Chondrocyte (in vitro differentiated cells): ENCODE measurements around the gene HCN4. TPM values are rescaled to one million over a fixed set of nuclear protein-coding genes. Genes with fewer than 3 reads are reported as not detected.

Experiments used
- DNase-seq: peaks from one replicate; pipeline ENCODE4 v3.0.0; 2021; ENCODE audit warnings: mixed read lengths, low spot score
- H3K27ac Mint-ChIP-seq: one replicate; pipeline ENCODE4 v1.8.0; 2021; ENCODE audit warnings: mild to moderate bottlenecking, moderate library complexity, mixed read lengths; ENCODE audit not compliant: unreplicated experiment
- H3K27me3 Mint-ChIP-seq: 2 replicates; pipeline ENCODE4 v1.8.0; 2021; ENCODE audit warnings: low read depth, mixed read lengths
- H3K36me3 Mint-ChIP-seq: 2 replicates; pipeline ENCODE4 v1.8.0; 2021; ENCODE audit warnings: low read depth, mixed read lengths
- H3K4me1 Mint-ChIP-seq: 2 replicates; pipeline ENCODE4 v1.8.0; 2021; ENCODE audit warnings: low read depth, mild to moderate bottlenecking, mixed read lengths
- H3K4me3 Mint-ChIP-seq: one replicate; pipeline ENCODE4 v1.8.0; 2021; ENCODE audit warnings: mild to moderate bottlenecking, moderate library complexity, mixed read lengths; ENCODE audit not compliant: unreplicated experiment
- H3K9me3 Mint-ChIP-seq: 2 replicates; pipeline ENCODE4 v1.8.0; 2021; ENCODE audit warnings: low read depth, mixed read lengths
- total RNA-seq: library from RNA; stranded (reverse); gene quantifications from 3 replicates; pipeline ENCODE4 v1.2.1, GENCODE V29; 2021
- TF ChIP-seq, protein P1 (sequence below): fragments of 200-600 bp; sonication (generic); IDR thresholded peaks from 2 replicates; pipeline ENCODE4 v1.5.0; 2021; ENCODE audit warnings: antibody characterized with exemption, mild to moderate bottlenecking, moderate library complexity

HCN4 gene
- total RNA-seq, 1 donor from 2014 or later, result 0.05 TPM

DNA sequence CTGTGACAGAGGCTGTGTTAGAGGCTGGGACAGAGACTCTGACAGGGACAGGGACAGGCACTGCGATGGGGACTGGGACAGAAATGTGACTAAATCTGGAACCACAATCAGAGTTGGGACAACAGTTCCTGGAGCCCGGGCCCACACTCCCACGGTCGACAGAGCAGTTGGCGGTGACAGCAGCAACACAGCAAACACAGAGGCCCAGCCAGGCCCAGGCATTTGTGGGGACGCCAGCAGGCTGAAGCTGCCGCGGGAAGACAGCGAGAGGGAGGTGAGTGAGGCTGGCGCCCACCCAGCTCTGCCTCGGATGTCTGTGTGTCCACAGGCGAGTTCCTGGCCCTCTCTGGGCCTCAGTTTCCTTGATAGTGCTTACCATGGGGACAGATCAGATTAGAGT is 9.3 kb upstream of the HCN4 start:
- H3K9me3 Mint-ChIP-seq, result peaks cover 3% of the 10 kb centered on the region
- no peaks in the 10 kb centered on the region for H3K36me3 Mint-ChIP-seq
- H3K27ac Mint-ChIP-seq, result no peak overlapping the region
- DNase-seq, result no peak
- H3K4me1 Mint-ChIP-seq, result peaks cover 5% of the 10 kb centered on the region
- H3K4me3 Mint-ChIP-seq, result no peak overlapping the region
- TF ChIP-seq, protein P1, sequence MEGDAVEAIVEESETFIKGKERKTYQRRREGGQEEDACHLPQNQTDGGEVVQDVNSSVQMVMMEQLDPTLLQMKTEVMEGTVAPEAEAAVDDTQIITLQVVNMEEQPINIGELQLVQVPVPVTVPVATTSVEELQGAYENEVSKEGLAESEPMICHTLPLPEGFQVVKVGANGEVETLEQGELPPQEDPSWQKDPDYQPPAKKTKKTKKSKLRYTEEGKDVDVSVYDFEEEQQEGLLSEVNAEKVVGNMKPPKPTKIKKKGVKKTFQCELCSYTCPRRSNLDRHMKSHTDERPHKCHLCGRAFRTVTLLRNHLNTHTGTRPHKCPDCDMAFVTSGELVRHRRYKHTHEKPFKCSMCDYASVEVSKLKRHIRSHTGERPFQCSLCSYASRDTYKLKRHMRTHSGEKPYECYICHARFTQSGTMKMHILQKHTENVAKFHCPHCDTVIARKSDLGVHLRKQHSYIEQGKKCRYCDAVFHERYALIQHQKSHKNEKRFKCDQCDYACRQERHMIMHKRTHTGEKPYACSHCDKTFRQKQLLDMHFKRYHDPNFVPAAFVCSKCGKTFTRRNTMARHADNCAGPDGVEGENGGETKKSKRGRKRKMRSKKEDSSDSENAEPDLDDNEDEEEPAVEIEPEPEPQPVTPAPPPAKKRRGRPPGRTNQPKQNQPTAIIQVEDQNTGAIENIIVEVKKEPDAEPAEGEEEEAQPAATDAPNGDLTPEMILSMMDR, result no peak
- peaks cover 49% of the 10 kb centered on the region for H3K27me3 Mint-ChIP-seq

GRCh38 chr15:73375755-73376305 is 7.1 kb upstream of the HCN4 start:
- Mint-ChIP-seq H3K27ac (no peak overlapping the region), H3K4me3 (no peak overlapping the region), H3K36me3 (no peaks in the 10 kb centered on the region), H3K27me3 (peaks cover 54% of the 10 kb centered on the region), H3K9me3 (no peaks in the 10 kb centered on the region), H3K4me1 (peaks cover 5% of the 10 kb centered on the region)
- DNase-seq, result no peak
- TF ChIP-seq, protein P1, result no peak

GRCh38 chr15:73375012-73375411 is 6.3 kb upstream of the HCN4 start:
- no peak for DNase-seq
- Mint-ChIP-seq H3K27ac (no peak overlapping the region), H3K9me3 (no peaks in the 10 kb centered on the region), H3K27me3 (peaks cover 56% of the 10 kb centered on the region), H3K36me3 (no peaks in the 10 kb centered on the region), H3K4me3 (no peak overlapping the region), H3K4me1 (peaks cover 5% of the 10 kb centered on the region)
- TF ChIP-seq, protein P1, result no peak

- Mint-ChIP-seq H3K27me3 (peaks cover 56% of the 10 kb centered on the region), H3K4me1 (peaks cover 5% of the 10 kb centered on the region), H3K27ac (no peak overlapping the region), H3K9me3 (no peaks in the 10 kb centered on the region), H3K36me3 (no peaks in the 10 kb centered on the region), H3K4me3 (no peak overlapping the region)
- DNase-seq, result no peak
- TF ChIP-seq, protein P1, result no peak
Measured at GRCh38 chr15:73374604-73375003, 5.8 kb upstream of the HCN4 start.

- Mint-ChIP-seq H3K9me3 (no peaks in the 10 kb centered on the region), H3K4me3 (no peak overlapping the region), H3K27me3 (peaks cover 55% of the 10 kb centered on the region), H3K27ac (peak overlapping the region; percentile 38), H3K36me3 (no peaks in the 10 kb centered on the region), H3K4me1 (no peaks in the 10 kb centered on the region)
- TF ChIP-seq, protein P1, result no peak
- DNase-seq, result no peak
Measured at GRCh38 chr15:73373221-73373620, 4.5 kb upstream of the HCN4 start.
